Fibroblast of skin of left quadriceps (primary cell): ENCODE data around the gene ZNF74.
A peak's percentile ranks its signal among the peaks of the same experiment; 100 is the strongest.

Experiments
- DNase-seq, 2 experiments: peaks; one replicate each; pipeline ENCODE4 v3.0.0-alpha.2; 2013; ENCODE audit warnings: low read depth in 2 of 2

The ZNF74 gene

DNA sequence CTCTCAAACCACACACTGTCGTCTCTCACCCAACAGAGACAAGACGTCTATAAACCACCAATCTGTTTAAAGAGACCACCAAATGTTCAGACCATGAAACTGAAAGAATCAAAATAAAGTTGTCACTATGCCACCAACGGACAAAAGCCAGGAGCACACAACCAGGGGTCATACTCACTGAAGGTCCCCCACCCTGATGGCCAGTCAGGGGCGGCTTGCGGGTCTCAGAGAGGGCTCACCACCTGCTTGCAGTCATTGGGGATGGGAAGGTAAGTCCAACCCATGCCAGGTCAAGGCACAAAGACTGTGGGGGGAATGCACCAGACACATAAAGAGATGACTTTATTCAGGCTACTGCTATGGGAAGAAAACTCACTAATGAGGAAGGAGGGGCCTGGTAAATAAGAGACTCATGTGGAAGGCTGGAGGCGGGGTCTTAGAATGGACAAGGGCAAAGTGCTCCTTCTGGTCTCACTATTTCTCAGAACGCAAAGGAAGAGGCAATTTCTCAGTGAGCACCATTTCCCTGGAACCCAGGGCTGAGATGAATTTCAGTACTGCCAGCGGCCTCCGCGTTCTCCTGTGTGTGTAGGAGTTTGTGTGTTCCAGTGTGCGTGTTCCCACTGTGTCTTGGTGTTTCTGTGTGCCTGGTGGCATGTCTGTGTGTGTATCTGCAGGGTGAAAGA is 26.3 kb downstream of the ZNF74 start:
- DNase-seq, result no peak

DNA sequence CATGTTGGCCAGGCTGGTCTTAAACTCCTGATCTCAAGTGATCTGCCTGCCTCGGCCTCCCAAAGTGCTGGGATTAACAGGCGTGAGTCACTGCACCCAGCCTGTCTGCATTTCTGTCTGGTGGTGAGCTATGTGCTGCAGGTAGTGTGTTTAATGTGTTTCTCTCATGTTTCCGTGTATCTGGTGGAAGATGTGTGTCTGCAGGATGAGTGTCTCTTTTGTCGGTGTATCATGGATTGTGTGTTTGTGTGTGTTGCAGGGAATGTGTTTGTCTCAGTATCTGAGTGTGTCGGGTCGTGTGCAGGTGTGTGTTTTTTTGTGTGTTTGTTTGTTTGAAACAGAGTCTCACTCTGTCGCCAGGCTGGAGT is 27.5 kb downstream of the ZNF74 start:
- no peak for DNase-seq

DNA sequence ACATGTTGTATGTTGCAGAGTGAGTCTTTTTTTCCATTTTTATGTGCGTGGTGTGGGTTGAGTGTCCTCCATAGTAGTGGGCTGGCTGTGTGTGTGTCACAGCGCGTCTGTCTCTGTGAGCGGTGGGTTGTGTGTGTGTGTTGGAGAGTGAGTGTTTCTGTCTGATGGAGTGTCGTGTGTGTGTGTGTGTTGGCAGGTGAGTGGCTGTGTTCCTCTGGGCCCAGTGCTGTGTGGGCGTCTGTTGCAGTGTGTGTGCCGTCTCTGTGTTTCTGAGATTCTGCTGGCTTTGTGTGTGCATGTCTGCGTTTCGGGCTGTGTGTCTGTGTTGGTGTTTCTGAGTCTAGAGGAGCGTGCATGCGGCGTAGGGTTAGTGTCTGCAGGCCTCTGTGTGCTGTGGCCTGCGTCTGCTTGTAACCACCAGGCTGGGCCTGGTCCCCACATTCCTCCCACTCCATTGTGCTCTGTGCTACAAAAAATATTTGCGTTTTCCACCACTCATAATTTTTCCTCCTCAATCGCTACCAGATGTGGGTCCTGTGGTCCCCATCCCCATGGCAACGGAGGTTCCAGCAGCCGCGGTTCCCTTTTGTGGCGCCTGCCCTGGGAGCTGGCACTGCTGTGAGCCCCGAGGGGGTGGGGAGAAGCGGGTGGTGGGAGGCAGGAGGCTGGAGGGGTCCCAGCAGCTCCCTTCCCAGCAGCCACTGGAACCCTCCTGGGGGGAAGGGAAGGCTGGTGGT is 28.5 kb downstream of the ZNF74 start:
- peak; percentile 81 to 83 for DNase-seq

DNA sequence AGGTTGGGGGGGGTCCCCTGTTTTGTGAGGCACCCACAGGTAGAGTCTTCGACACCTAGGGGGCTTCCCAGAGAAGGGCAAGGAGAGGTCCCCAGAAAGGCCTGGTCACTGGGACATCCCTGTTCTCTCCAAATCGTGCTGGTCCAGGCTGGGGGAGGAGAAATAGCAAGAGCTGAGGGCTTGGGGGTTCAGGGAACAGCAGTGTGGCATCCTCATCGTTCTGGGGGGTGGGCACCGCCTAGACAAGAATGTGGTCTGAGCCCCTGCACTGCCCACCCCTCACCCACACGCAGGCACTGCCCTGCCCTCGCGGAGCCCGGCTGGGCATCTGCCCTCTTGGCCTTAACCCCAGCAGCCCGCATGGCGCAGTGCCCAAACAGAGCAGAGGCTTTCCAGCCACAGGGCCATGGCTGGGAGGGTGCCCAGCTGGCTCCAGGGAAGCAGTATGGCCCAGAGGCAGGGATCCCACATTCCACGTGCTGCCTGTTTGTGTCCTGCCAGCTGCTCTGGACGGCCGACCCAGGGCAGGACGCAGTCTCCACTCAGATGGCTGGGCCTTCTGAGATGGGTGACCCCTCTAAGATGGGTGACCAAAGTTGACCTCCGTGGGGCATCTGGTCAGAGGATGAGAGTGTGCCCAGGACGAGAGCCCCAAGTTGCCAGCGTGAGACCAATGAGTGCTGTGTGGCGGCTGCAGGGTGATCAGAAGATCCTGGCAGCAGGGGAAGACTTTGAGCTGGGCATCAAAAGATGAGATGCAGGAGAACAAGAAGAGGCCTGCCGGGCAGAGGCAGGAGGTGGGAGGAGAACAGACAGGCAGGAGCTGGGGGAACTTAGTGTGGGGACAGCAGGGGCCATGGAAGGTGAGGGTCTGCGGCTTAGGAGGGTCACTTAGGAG is 29.3 kb downstream of the ZNF74 start:
- no peak for DNase-seq

DNA sequence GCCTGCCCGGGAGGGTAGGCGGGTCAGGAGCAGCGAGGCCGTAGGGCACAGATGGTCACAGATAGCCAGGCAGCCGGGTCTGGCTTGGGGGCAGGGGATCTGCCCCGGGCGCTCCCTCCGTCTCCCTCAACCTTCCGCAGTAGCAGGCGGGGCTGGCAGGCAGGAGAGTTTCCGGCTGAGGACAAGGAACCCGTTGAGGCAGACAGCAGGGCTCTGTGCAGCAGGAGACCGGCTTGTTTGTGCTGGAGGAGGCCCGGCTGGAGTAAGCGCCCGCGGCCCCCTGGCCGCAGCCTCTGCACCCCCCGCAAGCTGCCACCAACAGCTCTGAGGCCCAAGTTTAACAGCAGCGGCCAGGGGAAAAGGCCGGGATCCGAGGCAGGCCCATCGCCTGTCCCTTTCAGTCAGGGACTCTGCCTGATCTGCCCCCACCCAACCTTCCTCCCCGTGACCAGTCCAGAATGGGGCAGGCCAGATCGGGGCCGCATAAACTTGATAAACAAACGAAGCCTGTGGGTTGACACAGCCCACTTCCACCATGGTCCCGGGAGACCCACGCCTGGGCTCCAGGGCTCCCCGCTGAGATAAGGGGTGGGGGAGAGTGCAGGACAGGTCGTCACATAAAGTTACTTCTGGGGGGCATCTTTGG is 30.1 kb downstream of the ZNF74 start:
- DNase-seq, result no peak

DNA sequence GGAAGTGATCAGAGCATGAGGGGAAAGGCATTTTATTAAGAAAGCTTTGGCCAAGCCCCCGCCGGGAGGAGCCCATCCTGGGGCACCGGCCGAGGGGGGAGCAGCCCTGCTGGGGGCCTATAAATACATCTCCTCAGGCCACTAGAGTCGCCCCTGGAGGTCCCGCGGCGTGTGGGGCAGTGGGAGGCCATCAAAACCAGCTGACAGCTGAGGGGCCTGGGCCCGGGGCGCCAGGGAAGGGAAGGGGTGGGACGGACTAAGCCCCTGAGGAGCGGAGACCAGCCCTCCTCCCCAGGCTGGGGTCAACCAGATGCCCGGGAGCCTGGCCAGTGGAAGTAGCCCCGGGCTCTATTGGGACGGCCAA is 30.6 kb downstream of the ZNF74 start:
- DNase-seq, result no peak

DNA sequence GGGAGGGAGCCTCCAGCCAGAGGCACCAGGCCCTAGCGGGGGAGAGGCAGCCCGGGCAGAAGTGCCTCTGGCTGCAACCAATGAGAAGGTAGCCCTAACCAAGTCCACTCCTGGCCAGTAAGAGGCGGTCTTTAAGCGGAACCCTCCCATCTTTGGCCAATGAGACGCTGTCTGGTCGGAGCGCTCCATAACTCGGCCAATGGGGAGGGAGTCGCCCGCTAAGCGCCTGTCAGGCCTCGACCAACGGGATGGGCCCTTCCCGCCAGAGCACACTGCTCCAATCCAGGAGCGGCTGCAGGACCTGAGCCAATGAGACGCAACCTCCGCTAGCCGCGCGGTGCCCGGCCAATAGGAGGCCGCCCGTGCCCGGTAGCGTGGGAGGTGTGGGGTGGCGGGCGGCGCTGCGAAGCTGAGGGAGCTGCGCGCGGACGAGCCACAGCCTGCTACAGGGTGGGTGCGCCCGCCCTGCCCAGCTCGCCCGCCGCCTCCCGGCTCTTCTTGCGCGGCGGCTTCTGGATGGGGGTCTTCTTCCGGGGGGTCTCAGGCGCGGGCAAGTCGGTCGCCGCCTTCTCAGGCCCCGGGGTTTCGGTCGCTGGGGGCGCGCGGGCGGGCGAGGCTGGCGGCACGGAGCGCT is 31.1 kb downstream of the ZNF74 start:
- DNase-seq, result no peak

DNA sequence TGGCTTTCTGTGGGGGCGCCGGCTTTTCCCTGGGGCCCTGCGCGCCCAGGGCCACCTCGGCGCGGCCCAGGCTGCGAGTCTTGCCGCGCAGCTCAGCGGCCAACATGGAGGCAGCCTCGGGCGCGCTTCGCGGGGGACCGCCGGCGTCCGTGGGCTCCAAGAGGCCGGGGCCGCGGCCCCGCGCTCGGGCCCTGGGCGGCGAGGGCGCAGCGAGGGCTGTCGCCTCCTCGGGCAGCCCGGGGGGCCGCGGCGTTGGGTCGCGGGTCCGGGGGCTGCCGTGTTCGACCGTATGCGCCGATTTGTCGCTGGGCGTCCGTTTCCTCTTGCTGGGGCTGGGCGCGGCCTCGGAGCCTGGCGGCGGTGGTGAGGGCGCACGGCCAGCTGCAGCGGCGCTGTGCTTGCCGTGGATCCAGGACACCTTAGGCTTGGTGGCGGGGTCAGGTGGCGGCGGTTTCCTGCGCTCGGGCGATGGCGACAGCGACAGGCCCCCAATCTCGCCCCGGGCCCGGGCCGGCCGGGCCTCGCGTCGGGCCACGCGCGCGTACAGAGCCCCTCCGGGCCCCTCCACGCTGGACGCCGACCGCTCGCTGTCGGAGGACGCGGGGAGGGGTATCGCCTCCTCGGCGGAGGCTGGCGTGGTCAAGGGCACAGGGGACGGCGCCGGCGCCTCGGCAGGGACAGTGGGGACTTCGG is 31.8 kb downstream of the ZNF74 start:
- no peak for DNase-seq

DNA sequence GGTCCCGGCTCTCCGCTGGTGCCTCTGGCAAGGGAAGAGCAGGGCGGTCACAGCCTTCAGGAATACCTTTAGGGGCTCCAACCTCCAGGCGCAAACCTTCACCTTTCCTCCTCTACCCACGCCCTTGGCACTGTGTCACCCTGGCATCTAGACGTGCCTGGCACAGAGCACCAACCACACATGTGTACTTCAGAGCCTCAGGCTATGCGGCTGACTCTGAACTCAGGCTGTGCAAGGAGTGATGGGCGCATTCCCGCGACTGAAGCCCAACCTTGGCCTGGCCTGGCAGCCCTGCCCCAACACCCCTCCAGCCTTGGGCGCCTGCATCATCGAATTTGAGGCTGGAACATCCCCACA is 32.3 kb downstream of the ZNF74 start:
- DNase-seq, result no peak

DNA sequence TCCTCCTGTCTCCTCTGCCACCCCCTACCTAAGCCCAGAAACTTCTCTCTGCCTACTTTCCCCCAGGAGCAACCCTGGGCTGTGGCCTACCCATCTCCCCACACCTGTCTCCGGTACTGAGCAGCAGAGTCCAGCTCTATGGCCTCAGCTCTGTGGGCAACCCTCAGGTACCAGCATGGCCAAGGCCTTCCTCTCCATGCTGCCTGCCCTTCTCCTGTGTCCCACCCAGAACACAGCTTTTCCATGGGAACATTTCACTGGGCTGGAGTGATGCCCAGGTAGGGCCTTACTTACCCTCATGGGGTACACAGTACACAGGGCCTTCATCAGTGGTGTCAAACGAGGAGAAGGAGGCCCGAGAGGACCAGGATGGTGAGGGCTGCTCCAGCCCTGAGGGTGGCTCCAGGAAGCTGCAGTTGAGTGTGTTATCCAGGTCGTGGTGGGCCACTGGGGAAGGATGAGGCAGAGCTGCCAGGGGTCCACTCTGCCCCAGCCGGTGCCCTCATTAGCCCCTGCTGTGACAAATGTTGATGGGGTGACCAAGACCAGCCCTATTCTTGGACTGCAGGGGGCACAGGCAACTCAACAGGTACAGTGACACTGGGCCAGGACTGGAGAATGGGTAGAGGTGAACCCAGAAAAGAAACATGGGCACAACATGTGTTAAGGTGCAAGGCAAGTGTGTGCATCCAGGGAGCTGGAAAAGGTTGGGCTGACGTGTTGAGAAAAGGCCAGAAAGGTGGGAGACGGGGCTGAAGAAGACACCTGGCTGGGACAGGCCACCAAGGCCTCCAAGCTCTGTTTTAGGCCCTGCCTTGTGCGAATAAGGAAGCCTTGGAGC is 33.4 kb downstream of the ZNF74 start:
- DNase-seq, result no peak

DNA sequence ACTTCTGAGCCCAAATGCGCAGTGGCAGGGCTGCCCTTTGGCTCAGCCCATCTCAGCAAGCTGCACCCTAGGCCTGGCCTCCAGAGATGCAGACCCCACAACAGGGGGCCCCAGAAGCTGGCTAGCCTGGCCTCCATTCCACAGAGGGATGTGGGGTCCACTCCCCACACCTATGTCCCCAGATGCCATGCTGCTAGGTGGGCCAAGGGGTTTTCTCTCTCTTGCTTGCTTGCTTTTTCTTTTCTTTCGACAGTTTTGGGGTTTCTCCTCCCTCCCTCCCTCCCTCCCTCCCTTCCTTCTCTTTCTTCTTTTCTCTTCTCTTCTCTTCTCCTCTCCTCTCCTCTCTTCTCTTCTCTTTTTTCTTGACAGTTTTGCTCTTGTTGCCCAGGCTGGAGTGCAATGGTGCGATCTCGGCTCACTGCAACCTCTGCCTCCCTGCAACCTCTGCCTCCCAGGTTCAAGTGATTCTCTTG is 34.0 kb downstream of the ZNF74 start:
- no peak for DNase-seq

DNA sequence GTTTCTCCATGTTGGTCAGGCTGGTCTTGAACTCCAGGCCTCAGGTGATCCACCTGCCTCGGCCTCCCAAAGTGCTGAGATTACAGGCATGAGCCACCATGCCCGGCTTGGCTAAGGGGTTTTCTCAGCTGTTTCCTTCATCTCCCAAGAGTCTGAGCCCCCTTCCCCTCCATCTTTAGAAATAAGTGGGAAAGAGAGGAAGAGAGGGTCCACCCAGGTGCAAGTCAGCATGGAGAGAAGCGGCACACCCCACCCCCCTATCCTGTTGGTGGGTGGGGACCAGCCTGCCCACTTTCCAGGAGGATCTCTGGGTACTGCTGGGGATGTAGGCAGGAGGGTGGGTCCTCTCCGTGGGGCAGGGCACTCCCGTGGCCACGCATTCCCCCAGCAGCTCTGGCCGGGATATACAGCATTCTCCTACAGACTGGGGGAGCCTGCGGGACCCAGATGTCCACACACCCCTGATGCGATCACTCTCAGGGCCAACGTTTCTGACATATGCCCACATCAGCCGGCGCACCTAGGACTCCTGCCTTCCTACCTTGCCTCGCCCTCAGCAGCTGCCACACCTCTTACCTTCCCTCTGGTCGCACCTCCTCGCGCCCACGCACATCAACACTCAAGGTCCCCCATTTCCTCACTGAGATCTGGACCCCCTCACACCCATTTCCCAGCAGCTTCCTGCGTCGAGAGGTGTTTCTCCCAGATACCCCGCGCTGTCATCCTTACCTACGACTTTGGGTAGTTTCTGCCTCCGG is 34.7 kb downstream of the ZNF74 start:
- DNase-seq, result no peak

DNA sequence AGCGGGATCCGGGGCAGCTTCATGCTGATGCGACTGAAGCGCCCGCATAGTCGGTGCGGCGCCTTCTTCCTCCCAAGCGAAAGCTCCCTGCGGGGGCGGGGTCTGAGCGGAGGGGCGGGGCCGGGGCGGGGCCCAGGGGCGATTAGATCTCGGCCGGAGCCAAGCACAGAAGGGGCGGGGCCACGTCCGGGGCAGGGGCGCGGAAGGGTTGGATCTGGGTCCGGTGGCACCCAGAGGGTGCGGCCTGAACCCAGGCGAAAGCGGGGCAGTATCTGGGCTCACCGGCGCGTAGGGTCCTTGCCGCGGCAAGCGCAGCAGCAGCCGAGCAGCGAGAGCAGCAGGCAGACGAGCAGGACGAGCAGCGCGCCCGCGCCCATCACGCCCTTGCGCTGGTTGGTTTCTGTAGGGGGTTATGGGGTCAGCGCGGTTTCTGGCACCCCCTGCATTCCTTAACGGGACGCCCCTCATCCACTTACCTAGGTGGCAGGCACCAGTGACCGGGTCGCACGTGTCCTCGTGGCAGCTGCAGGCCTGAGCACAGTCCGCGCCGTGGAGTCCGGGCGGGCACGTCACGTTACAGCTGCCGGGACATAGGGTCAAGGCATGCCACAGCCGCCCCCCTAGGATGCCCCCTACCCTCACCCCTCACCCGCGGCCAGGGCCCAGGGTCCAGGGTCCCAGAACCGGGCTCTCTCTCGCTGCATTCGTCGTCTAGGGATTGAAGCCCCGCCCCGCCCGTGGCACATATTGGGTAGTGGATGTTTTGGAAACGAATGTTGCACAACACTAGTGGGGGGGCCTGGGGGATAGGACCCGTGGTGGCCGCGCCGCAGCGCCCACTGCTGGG is 35.5 kb downstream of the ZNF74 start:
- no peak for DNase-seq

DNA sequence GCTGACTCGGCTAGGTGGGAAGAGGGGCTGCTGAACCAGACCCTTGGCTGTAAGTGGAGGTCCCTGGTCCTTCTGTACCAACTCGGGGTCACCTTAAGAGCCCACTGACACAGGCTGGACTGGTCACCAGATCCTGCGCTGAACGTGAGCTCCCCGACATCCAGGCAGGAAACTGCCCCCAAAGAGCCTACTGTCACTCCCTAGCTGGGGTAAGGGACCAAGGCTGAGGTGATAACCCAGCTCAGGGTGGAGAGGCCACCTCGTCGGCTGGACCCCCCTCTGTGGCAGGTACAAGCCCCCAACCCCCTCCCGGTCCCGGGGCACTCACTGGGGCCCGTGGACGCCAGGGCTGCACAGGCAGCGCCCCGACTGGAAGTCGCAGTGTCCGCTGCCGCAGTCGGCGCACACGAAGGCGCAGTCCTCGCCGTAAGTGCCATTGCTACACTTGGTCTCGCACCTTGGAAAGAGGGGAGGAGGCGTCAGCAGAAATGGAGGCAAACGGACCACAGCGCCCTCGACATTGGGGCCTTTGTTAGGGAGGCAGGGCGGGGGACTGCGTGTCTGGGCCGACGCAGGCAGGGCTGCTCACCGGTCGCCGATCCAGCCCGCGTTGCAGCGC is 36.3 kb downstream of the ZNF74 start:
- no peak for DNase-seq

DNA sequence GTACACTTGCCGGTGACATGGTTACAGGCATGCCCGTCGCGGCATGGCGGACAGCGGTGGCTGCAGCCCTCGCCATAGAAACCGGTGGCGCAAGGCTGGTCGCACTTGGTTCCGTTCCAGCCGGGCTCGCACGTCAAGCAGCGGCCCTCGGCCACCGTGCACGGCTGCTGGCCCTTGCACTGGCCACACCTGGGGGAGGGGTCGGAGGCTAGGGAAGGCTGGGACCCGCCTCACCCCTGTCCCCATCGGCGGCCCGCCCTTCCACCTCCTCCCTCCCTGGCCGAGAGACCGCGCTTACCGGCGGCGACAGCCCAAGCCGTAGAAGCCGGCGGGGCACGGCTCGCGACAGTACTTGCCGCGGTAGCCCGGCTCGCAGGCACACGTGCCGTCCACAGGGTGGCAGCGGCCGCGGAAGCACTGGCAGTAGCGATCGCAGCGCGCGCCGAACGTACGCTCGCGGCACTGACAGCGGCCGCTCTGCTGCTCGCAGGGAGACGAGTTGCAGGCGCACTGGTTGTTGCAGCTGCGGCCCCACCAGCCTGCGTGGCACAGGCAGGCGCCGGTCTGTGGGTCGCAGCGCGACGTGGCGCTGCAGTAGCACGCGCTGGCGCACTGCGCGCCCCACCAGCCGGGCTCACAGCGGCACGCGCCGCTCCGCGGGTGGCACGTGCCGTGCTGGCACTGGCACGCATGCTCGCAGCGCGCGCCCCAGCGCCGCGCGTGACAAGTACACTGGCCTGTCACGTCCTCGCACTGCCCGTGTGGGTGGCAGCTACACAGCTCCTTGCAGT is 37.0 kb downstream of the ZNF74 start:
- DNase-seq, result no peak

DNA sequence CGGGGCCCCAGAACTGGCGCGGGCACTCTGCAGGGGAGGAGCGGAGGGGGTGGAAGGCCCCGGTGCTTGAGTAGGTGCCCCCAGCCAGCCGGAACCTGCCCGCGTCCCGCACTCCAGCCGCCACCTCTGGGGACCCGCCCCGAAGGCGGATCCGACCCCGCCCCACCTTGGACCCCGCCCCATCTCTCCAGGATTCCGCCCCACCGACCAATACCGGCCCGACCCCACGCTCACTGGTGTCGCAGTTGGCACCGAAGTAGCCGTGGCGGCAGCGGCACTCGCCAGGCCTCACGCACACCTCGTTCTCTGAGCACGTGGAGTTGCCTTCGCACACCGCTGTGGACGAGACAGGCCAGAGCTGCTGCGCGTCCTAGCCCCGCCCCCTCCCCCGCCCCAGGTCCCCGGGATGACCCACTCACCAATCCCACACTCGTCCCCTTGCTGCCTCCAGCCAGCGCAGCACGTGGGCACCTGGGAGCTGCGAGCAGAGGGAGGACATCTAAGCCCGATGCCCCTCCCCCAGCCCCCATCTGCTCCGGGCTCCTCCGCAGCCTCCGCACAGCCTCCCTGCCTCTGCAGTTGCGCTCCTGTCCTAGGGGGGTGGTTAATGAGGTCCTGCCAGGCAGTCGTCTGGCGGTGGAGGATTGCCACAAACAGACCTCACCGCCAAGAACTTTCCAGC is 37.7 kb downstream of the ZNF74 start:
- DNase-seq, result no peak

DNA sequence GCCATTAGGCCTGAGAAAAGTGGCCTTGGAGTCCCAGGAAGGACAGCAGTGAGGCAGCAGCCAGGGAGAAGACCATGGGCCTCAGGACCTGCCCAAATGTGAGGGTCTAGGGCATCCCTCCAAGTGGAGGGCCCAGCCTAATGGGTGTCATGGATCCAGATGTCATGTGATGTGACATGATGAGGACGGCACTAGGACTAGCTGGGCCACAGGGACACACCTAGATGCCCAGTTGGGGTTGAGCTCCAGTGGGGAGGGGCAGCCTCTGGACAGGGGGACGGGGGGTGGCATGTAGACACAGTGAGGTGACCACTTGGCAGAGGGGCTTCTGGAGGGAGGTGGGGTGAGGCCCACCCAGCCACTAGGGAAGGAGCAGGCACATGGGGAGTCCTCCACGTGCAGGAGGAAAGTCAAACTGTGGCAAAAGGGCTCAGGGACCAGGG is 38.3 kb downstream of the ZNF74 start:
- DNase-seq, result no peak
